Astrocyte of the cerebellum (primary cell): ENCODE measurements around the gene GPM6B.

Experiments used
- DNase-seq: peaks from one replicate; pipeline ENCODE4 v3.0.0-alpha.2; 2011; ENCODE audit warnings: low read depth
- H3K4me3 ChIP-seq: 2 replicates; pipeline ENCODE4 v1.5.1; 2011; ENCODE audit warnings: mild to moderate bottlenecking, low read depth, low read length, moderate library complexity
- CTCF ChIP-seq: IDR thresholded peaks from 2 replicates; pipeline ENCODE4 v1.5.1; 2012; ENCODE audit warnings: low read length, low read depth, moderate library complexity, mild to moderate bottlenecking; ENCODE audit errors: missing control alignments
- in situ Hi-C: cut with HindIII; loops from 2 replicates; pipeline ENCODE4 v1.10.0; 2017; ENCODE audit warnings: low sequenced_read_pairs

The GPM6B gene

GRCh38 chrX:13816643-13817627 lies at the start of gene GPM6B:
GPM6B (minus strand) TSS chrX:13817093; CDS start chrX:13816904, 189 bp downstream.
- TF ChIP-seq CTCF, result no peak
- no peak for DNase-seq
- in situ Hi-C loops, result no loop called here
- H3K4me3 ChIP-seq, result peak within 1 kb of the TSS; percentile 32

GRCh38 chrX:13864264-13864663 lies 47.4 kb upstream of the GPM6B start:
- in situ Hi-C loops, result no loop called here
- no peak for TF ChIP-seq CTCF
- DNase-seq, result no peak
- H3K4me3 ChIP-seq, result no peak overlapping the region

GRCh38 chrX:13863324-13863723 lies 46.4 kb upstream of the GPM6B start:
- in situ Hi-C loops, result no loop called here
- TF ChIP-seq CTCF, result no peak

GRCh38 chrX:13859724-13860123 lies 42.8 kb upstream of the GPM6B start:
- H3K4me3 ChIP-seq, result no peak overlapping the region
- DNase-seq, result no peak
- TF ChIP-seq CTCF, result no peak
- in situ Hi-C loops, result no loop called here

More at GRCh38 chrX:13863324-13863723, 46.4 kb upstream of the GPM6B start:
- no peak overlapping the region for H3K4me3 ChIP-seq
- peak; percentile 38 for DNase-seq

GRCh38 chrX:13857804-13858203 lies 40.9 kb upstream of the GPM6B start:
- in situ Hi-C loops, result no loop called here
- TF ChIP-seq CTCF, result no peak
- no peak overlapping the region for H3K4me3 ChIP-seq
- no peak for DNase-seq

GRCh38 chrX:13855689-13856450 lies 39.0 kb upstream of the GPM6B start:
- DNase-seq, result peak; percentile 48
- H3K4me3 ChIP-seq, result no peak overlapping the region
- in situ Hi-C loops, result no loop called here
- no peak for TF ChIP-seq CTCF
